Thyroid gland (tissue), 4 donors: ENCODE results near the gene SLC22A5. TPM values are rescaled to one million over a fixed set of nuclear protein-coding genes. Genes with fewer than 3 reads are reported as not detected.
"Not testable (repeated sequence)": the region's sequence is repeated elsewhere in the genome, so short reads cannot be mapped to it uniquely, and the experiment has no call there.

ENCODE experiments used
- DNase-seq, 2 donors: peaks; one replicate each; pipeline ENCODE4 v3.0.0-alpha.2; 2019
- H3K27ac ChIP-seq, 3 donors: fragments of 200-600 bp; sonication (generic); 1 replicate in 2 of 3; 2 replicates in 1 of 3; pipeline ENCODE4 v1.5.1; 2016 to 2019; ENCODE audit warnings: mild to moderate bottlenecking in 1 of 3, moderate library complexity in 1 of 3
- H3K27me3 ChIP-seq: fragments of 200-600 bp; sonication (generic); one replicate; pipeline ENCODE4 v1.5.1; 2019
- H3K36me3 ChIP-seq, 2 donors: fragments of 200-600 bp; sonication (generic); one replicate each; pipeline ENCODE4 v1.5.1; 2016 to 2019
- H3K4me1 ChIP-seq, 2 donors: fragments of 200-600 bp; sonication (generic); one replicate each; pipeline ENCODE4 v1.5.1; 2017 to 2019
- H3K4me3 ChIP-seq, 3 donors: fragments of 200-600 bp; sonication (generic); replicated peaks in 1 of 3; 1 replicate in 2 of 3; 2 replicates in 1 of 3; pipeline ENCODE4 v1.5.1; 2016; ENCODE audit warnings: mild to moderate bottlenecking in 1 of 3
- H3K9me3 ChIP-seq: fragments of 200-600 bp; sonication (generic); one replicate; pipeline ENCODE4 v1.5.1; 2017
- CTCF ChIP-seq, 6 experiments: fragments of 200-600 bp in 3 of 6; fragments of 450-650 bp in 3 of 6; sonication (generic) in 3 of 6; IDR thresholded peaks; one replicate each; pipeline ENCODE4 v1.5.1; 2016 to 2019; ENCODE audit warnings: antibody characterized with exemption in 6 of 6, mild to moderate bottlenecking in 2 of 6, inconsistent platforms in 1 of 6, moderate library complexity in 1 of 6
- POLR2A ChIP-seq, 2 donors: fragments of 450-650 bp; IDR thresholded peaks; one replicate each; pipeline ENCODE4 v1.6.1; 2017; ENCODE audit warnings: antibody characterized with exemption in 2 of 2, mild to moderate bottlenecking in 2 of 2, moderate library complexity in 1 of 2
- WGBS, 2 donors: methylation state at CpG; one replicate each; pipeline ENCODE4 v1.1.5; 2017; 5-methylcytosine and 5-hydroxymethylcytosine counted together
- intact Hi-C: fragments of 100-400 bp; cut with DNase I; formaldehyde crosslinking; loops from one replicate; pipeline ENCODE4 v1.15.1; 2023
- total RNA-seq, 4 donors: library from RNA; depleted of rRNA; stranded (reverse); fragments of >200 nt; gene quantifications; one replicate each; pipeline ENCODE4 v1.2.3, GENCODE V29; 2016

SLC22A5 gene
- total RNA-seq, 4 donors from 2014 or later: 18.1 to 28.3 (median 24.2) TPM

GRCh38 chr5:132435886-132436285, 66.4 kb downstream of the SLC22A5 start:
- intact Hi-C loops: no loop called here
- Histone ChIP-seq H3K27ac (peak overlapping the region in 1 of 3 donors; percentile 79), H3K4me3 (no peak overlapping the region), H3K9me3 (no peaks in the 10 kb centered on the region), H3K36me3 (no peaks in the 10 kb centered on the region), H3K4me1 (peaks cover 30 to 56% of the 10 kb centered on the region in 2 donors), H3K27me3 (no peaks in the 10 kb centered on the region)
- TF ChIP-seq CTCF (IDR thresholded peaks at IDR 0.05): no peak
- TF ChIP-seq POLR2A (IDR thresholded peaks at IDR 0.05): no peak
- no peak for DNase-seq
- whole genome bisulfite sequencing, 2 donors: 86 to 93% methylated on average over 2 of the region's 2 CpGs

- no peak for DNase-seq
- 96 to 98% methylated on average over 3 of the region's 3 CpGs for WGBS, 2 donors
These were observed 67.4 kb downstream of the SLC22A5 start for GRCh38 chr5:132436936-132437335.

GRCh38 chr5:132437604-132438266, 68.2 kb downstream of the SLC22A5 start:
- peak; percentile 79 to 86 for DNase-seq
- Histone ChIP-seq H3K4me1 (peaks cover 30 to 52% of the 10 kb centered on the region in 2 donors), H3K27ac (peak overlapping the region; percentile 24 to 79 (median 79)), H3K4me3 (no peak overlapping the region), H3K27me3 (no peaks in the 10 kb centered on the region), H3K9me3 (no peaks in the 10 kb centered on the region), H3K36me3 (no peaks in the 10 kb centered on the region)
- no peak for TF ChIP-seq CTCF (IDR thresholded peaks at IDR 0.05)
- no peak for TF ChIP-seq POLR2A (IDR thresholded peaks at IDR 0.05)
- intact Hi-C loops: no loop called here
- 45 to 49% methylated on average over 3 of the region's 3 CpGs for WGBS, 2 donors

More at GRCh38 chr5:132436936-132437335, 67.4 kb downstream of the SLC22A5 start:
- peaks cover 30 to 52% of the 10 kb centered on the region in 2 donors for H3K4me1 ChIP-seq
- H3K4me3 ChIP-seq: no peak overlapping the region
- no peak for TF ChIP-seq CTCF (IDR thresholded peaks at IDR 0.05)
- TF ChIP-seq POLR2A (IDR thresholded peaks at IDR 0.05): no peak
- no peaks in the 10 kb centered on the region for H3K27me3 ChIP-seq
- H3K9me3 ChIP-seq: no peaks in the 10 kb centered on the region
- no peaks in the 10 kb centered on the region for H3K36me3 ChIP-seq
- H3K27ac ChIP-seq: peak overlapping the region; percentile 24 to 79 (median 79)
- intact Hi-C loops: no loop called here

- peaks cover 30 to 52% of the 10 kb centered on the region in 2 donors for H3K4me1 ChIP-seq
- 94 to 97% methylated on average over 3 of the region's 3 CpGs for WGBS, 2 donors
These were observed 68.7 kb downstream of the SLC22A5 start for GRCh38 chr5:132438267-132438645.

GRCh38 chr5:132438917-132439316, 69.4 kb downstream of the SLC22A5 start:
- intact Hi-C loops: no loop called here
- H3K36me3 ChIP-seq: no peaks in the 10 kb centered on the region
- TF ChIP-seq CTCF (IDR thresholded peaks at IDR 0.05): peak in 1 of 6 experiments; percentile 9
- no peak for TF ChIP-seq POLR2A (IDR thresholded peaks at IDR 0.05)
- H3K9me3 ChIP-seq: no peaks in the 10 kb centered on the region
- peak overlapping the region; percentile 16 to 79 (median 37) for H3K27ac ChIP-seq
- DNase-seq: no peak
- H3K4me1 ChIP-seq: peaks cover 30 to 52% of the 10 kb centered on the region in 2 donors
- H3K27me3 ChIP-seq: no peaks in the 10 kb centered on the region
- WGBS, 2 donors: 72 to 80% methylated on average over 4 of the region's 4 CpGs
- H3K4me3 ChIP-seq: no peak overlapping the region

More at GRCh38 chr5:132438267-132438645, 68.7 kb downstream of the SLC22A5 start:
- H3K27me3 ChIP-seq, intact Hi-C loops, H3K36me3 ChIP-seq, DNase-seq, H3K9me3 ChIP-seq, H3K4me3 ChIP-seq: not testable (repeated sequence)
- H3K27ac ChIP-seq: peak overlapping the region; percentile 24 to 79 (median 79)
